Hematopoietic multipotent progenitor cell treated with erythropoietin and hydrocortisone succinate and interleukin-3 and kit ligand, for 4 days (in vitro differentiated cells): ENCODE data around the gene KHNYN.

Experiments
- DNase-seq: peaks from one replicate; pipeline ENCODE4 v3.0.0-alpha.2; 2015

The KHNYN gene

GRCh38 chr14:24425704-24426103, 4.0 kb upstream of the KHNYN start:
- DNase-seq, result peak; percentile 92

GRCh38 chr14:24426150-24426911, 3.4 kb upstream of the KHNYN start:
- DNase-seq, result no peak

GRCh38 chr14:24426912-24427536, 2.7 kb upstream of the KHNYN start:
- peak; percentile 33 for DNase-seq

- no peak for DNase-seq
Observed at GRCh38 chr14:24427537-24428508, 1.9 kb upstream of the KHNYN start.

- no peak for DNase-seq
Observed at GRCh38 chr14:24428628-24429394, 943 bp upstream of the KHNYN start.

- peak; percentile 82 for DNase-seq
Observed at GRCh38 chr14:24430143-24430681, 458 bp downstream of the KHNYN start.

GRCh38 chr14:24430682-24431568, 1.2 kb downstream of the KHNYN start:
- DNase-seq, result peak; percentile 59

- peak; percentile 98 for DNase-seq
Observed at GRCh38 chr14:24431569-24432258, 2.0 kb downstream of the KHNYN start.

- no peak for DNase-seq
Observed at GRCh38 chr14:24432259-24433131, 2.7 kb downstream of the KHNYN start.

GRCh38 chr14:24434036-24434435, 4.3 kb downstream of the KHNYN start:
- DNase-seq, result peak; percentile 37

GRCh38 chr14:24434676-24435075, 4.9 kb downstream of the KHNYN start:
- DNase-seq, result no peak

- no peak for DNase-seq
Observed at GRCh38 chr14:24435192-24435810, 5.5 kb downstream of the KHNYN start.

GRCh38 chr14:24435998-24436354, 6.2 kb downstream of the KHNYN start:
- DNase-seq, result no peak

GRCh38 chr14:24436355-24437019, 6.7 kb downstream of the KHNYN start:
- peak; percentile 88 for DNase-seq

GRCh38 chr14:24437020-24437735, 7.4 kb downstream of the KHNYN start:
- DNase-seq, result peak; percentile 60

GRCh38 chr14:24437736-24438067, 7.9 kb downstream of the KHNYN start:
- no peak for DNase-seq

GRCh38 chr14:24438223-24439097, 8.7 kb downstream of the KHNYN start:
- no peak for DNase-seq
